Calu3 (cell line): ENCODE measurements around the gene DHX57. TPM values are rescaled to one million over a fixed set of nuclear protein-coding genes. Genes with fewer than 3 reads are reported as not detected.

Source experiments
- BruUV-seq: library from RNA; stranded (reverse); fragments of 400-500 nt; replicated peaks from 2 replicates; lab custom pipeline; 2021; lab: Mats Ljungman, UMichigan
- CTCF ChIA-PET: fragments of 300-600 bp; sonication (Branson Sonifier 250); formaldehyde crosslinking; loops from one replicate; lab custom pipeline; 2022; ENCODE audit warnings: antibody characterized with exemption; lab: Charles Lee
- DNase-seq: peaks from one replicate; pipeline ENCODE4 v3.0.0; 2022
- H3K27ac Mint-ChIP-seq: one replicate; pipeline ENCODE4 v1.8.0; 2022; ENCODE audit warnings: mixed read lengths; ENCODE audit not compliant: unreplicated experiment
- H3K27me3 Mint-ChIP-seq: one replicate; pipeline ENCODE4 v1.8.0; 2022; ENCODE audit warnings: mixed read lengths; ENCODE audit not compliant: unreplicated experiment
- H3K36me3 Mint-ChIP-seq: one replicate; pipeline ENCODE4 v1.8.0; 2022; ENCODE audit warnings: mild to moderate bottlenecking, moderate library complexity, mixed read lengths; ENCODE audit not compliant: insufficient read depth, unreplicated experiment
- H3K4me1 Mint-ChIP-seq: one replicate; pipeline ENCODE4 v1.8.0; 2022; ENCODE audit warnings: mild to moderate bottlenecking, low read depth, mixed read lengths; ENCODE audit not compliant: unreplicated experiment
- H3K4me3 Mint-ChIP-seq: one replicate; pipeline ENCODE4 v1.8.0; 2022; ENCODE audit warnings: mild to moderate bottlenecking, low read depth, moderate library complexity, mixed read lengths; ENCODE audit not compliant: unreplicated experiment
- H3K9me3 Mint-ChIP-seq: one replicate; pipeline ENCODE4 v1.8.0; 2022; ENCODE audit warnings: low read depth, mixed read lengths; ENCODE audit not compliant: unreplicated experiment
- CTCF ChIP-seq: fragments of 200-600 bp; IDR thresholded peaks from one replicate; pipeline ENCODE4 v1.8.0; 2022; ENCODE audit warnings: antibody characterized with exemption; ENCODE audit not compliant: unreplicated experiment
- intact Hi-C: fragments of 100-400 bp; cut with micrococcal nuclease; formaldehyde crosslinking; loops from one replicate; pipeline ENCODE4 v1.10.0; 2022; ENCODE audit not compliant: unreplicated experiment
- total RNA-seq: library from RNA; stranded (reverse); gene quantifications from 2 replicates; pipeline ENCODE4 v1.2.3, GENCODE V29; 2022

DHX57 gene
- total RNA-seq, 1 experiment from 2014 or later = 20.3 TPM

DNA sequence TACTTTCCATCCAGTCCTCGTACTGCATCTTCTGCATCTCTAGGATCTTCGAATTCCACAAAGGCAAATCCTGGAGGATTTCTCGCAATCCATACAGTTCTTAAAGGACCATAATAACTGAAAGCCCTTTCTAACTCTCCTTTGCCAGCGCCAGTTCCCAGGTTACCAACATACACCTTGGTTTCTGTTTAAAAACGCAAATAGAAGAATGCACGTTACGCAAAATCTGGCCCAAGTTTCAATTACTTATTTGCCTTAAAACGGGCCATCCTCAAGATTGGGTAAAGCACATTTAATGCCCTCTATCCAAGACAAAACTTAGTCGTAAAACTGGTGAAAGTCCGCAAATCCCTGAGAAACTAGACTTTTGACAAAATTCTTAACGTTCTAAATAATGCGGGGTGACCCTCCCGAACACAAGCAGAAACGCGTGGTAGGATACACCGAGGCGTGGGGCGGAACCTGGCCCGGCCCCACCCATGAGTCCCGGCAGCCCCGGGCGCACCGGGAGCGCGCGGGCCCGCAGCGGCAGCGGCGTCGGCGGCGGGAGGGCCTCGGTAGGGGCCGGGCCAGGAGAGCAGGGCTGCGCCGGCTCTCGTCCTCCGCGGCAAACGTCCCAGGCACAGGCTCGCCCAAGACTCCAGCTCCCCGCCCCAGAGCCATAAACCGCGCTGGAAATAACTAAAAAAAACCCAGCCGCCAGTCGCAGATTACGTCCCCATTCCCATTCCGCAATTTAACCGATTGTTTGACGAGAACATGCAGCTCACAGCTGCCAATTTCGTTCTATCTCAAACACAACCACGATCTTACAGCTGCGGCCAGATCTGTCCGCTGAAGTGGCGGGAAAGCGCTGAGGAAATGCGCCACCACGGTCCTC is 125.5 kb downstream of the DHX57 start:
- CTCF ChIA-PET = interaction anchor here (0.6 to 1.1 kb wide), 2 partner anchors 10 to 84 kb away, joined by 3 to 7 read pairs; partner anchors contain the start of gene GALM
- H3K27ac Mint-ChIP-seq = peak overlapping the region; percentile 100
- DNase-seq = peak; percentile 60
- peaks cover 69% of the 10 kb centered on the region for H3K36me3 Mint-ChIP-seq
- H3K9me3 Mint-ChIP-seq = no peaks in the 10 kb centered on the region
- BruUV-seq = no TSS peak
- peaks cover 12% of the 10 kb centered on the region for H3K27me3 Mint-ChIP-seq
- TF ChIP-seq CTCF = no peak
- peak overlapping the region; percentile 93 for H3K4me3 Mint-ChIP-seq
- intact Hi-C loops = loop anchor here (2.0 kb wide), 1 partner anchor 29 kb away; the partner anchor contains the start of gene GEMIN6
- peaks cover 56% of the 10 kb centered on the region for H3K4me1 Mint-ChIP-seq

GRCh38 chr2:38748943-38749804 is 126.6 kb downstream of the DHX57 start:
- TSS peak; percentile 29 for BruUV-seq
- Mint-ChIP-seq H3K4me3 (peak overlapping the region; percentile 93), H3K27ac (peak overlapping the region; percentile 100), H3K4me1 (peaks cover 57% of the 10 kb centered on the region), H3K36me3 (peaks cover 80% of the 10 kb centered on the region), H3K27me3 (peaks cover 12% of the 10 kb centered on the region), H3K9me3 (no peaks in the 10 kb centered on the region)
- intact Hi-C loops = no loop called here
- TF ChIP-seq CTCF = no peak
- no peak for DNase-seq
- CTCF ChIA-PET = no interaction called here

DNA sequence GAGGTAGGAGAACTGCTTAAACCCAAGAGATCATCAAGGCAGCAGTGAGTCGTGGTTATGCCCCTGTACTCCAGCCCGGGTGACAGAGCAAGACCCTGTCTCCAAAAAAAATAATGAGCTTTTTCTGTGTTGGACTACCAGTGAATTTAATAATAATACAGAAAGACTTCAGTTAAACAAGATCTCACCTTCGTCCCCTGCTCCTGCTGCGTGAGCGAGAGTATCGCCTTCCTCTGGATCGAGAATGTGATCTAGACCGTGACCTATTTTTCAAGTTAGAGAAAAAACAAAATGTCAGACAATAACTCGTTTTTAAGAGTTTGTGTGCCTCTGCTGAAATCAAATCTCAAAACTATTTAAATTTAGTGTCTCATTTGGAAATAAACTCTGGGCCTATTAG is 127.3 kb downstream of the DHX57 start:
- CTCF ChIA-PET = no interaction called here
- Mint-ChIP-seq H3K27ac (peak overlapping the region; percentile 100), H3K4me3 (peak overlapping the region; percentile 93), H3K4me1 (peaks cover 57% of the 10 kb centered on the region), H3K36me3 (peaks cover 86% of the 10 kb centered on the region), H3K27me3 (peaks cover 12% of the 10 kb centered on the region), H3K9me3 (no peaks in the 10 kb centered on the region)
- intact Hi-C loops = no loop called here
- TF ChIP-seq CTCF = no peak
- BruUV-seq = no TSS peak
- DNase-seq = no peak

- Mint-ChIP-seq H3K4me3 (peak overlapping the region; percentile 93), H3K36me3 (peaks cover 87% of the 10 kb centered on the region), H3K27ac (peak overlapping the region; percentile 100), H3K27me3 (peaks cover 12% of the 10 kb centered on the region), H3K9me3 (no peaks in the 10 kb centered on the region), H3K4me1 (peaks cover 57% of the 10 kb centered on the region)
- TF ChIP-seq CTCF = no peak
- DNase-seq = no peak
- no TSS peak for BruUV-seq
- intact Hi-C loops = no loop called here
- CTCF ChIA-PET = no interaction called here
These were observed 127.9 kb downstream of the DHX57 start for GRCh38 chr2:38747819-38748218.

Other genes with a start within 250 kb of the DHX57 start
- 9.1 and 11.3 TPM in 2 replicates for gene GALM, start 209.8 kb downstream of the DHX57 start, total RNA-seq
- gene SRSF7, start 124.6 kb downstream of the DHX57 start, total RNA-seq = 184 and 203 TPM in 2 replicates
- gene GEMIN6, start 97.7 kb downstream of the DHX57 start, total RNA-seq = 24.4 TPM in 2 replicates
- 12.9 and 15.1 TPM in 2 replicates for gene MORN2, start within 50 bp of the DHX57 start, total RNA-seq
- 0.34 and 0.71 TPM in 2 replicates for gene ARHGEF33, start 13.9 kb upstream of the DHX57 start, total RNA-seq
- 36.8 and 40.0 TPM in 2 replicates for gene SOS1, start 245.1 kb upstream of the DHX57 start, total RNA-seq